GM06990 (cell line): ENCODE data around the gene ERC2.

ENCODE experiments used
- DNase-seq: peaks from one replicate; pipeline ENCODE4 v3.0.0-alpha.2; 2011; ENCODE audit not compliant: insufficient read length; ENCODE audit errors: extremely low read depth
- H3K27me3 ChIP-seq: replicated peaks from 2 replicates; pipeline ENCODE4 v1.6.0; 2011; ENCODE audit warnings: low read length; ENCODE audit not compliant: control insufficient read depth, insufficient read depth
- H3K36me3 ChIP-seq: 2 replicates; pipeline ENCODE4 v1.5.1; 2011; ENCODE audit warnings: low read length; ENCODE audit not compliant: control insufficient read depth, insufficient read depth
- H3K4me3 ChIP-seq: replicated peaks from 2 replicates; pipeline ENCODE4 v1.5.1; 2011; ENCODE audit warnings: low read depth, mild to moderate bottlenecking, control low read depth, low read length
- CTCF ChIP-seq: IDR thresholded peaks from 2 replicates; pipeline ENCODE4 v1.5.1; 2011; ENCODE audit warnings: low read length, control low read depth, mild to moderate bottlenecking, inconsistent platforms; ENCODE audit not compliant: insufficient read depth, poor library complexity, severe bottlenecking

ERC2 gene

GRCh38 chr3:56356808-56357207 is 111.5 kb downstream of the ERC2 start:
- no peaks in the 10 kb centered on the region; the same call in 1 of the 2 replicates for H3K27me3 ChIP-seq
- no peak overlapping the region for H3K4me3 ChIP-seq
- H3K36me3 ChIP-seq = no peaks in the 10 kb centered on the region
- no peak for TF ChIP-seq CTCF
- DNase-seq = no peak

DNA sequence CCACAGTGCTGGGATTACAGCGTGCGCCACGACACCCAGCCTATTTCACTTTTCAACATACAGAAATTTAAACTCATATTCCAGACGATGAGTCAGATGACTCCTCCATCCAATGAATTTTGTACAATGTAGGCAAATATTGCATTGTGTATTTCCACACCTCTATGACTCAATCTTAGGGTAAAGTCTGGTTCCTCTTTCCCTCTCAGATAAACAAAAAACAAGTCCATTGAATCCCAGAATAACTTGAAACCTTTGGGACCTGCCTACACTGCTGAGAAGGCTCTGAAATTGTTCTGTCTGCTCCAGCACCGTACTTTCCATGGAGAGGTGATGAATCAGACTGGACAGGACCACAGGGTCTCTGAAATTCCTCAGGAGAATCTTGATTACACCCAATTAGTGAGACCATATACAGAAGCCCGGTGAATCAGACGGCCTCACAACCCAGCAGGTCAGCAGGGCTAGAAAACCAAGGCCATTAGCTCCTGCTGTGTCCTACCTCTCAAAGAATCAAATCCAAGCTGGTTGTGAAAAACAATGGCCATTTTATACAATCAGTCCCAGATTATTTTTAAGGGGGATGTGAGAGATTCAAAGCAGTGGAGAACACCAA is 112.6 kb downstream of the ERC2 start:
- Histone ChIP-seq H3K27me3 (no peaks in the 10 kb centered on the region), H3K4me3 (no peak overlapping the region), H3K36me3 (no peaks in the 10 kb centered on the region)
- DNase-seq = no peak
- TF ChIP-seq CTCF = no peak

- Histone ChIP-seq H3K4me3 (no peak overlapping the region), H3K27me3 (0 out of 2 replicates have a peak, but pooled peaks cover 1% of the 10 kb centered on the region), H3K36me3 (no peaks in the 10 kb centered on the region)
- DNase-seq = no peak
- TF ChIP-seq CTCF = no peak
Observed at GRCh38 chr3:56351537-56351936, 116.7 kb downstream of the ERC2 start.

GRCh38 chr3:56347219-56347871 is 120.9 kb downstream of the ERC2 start:
- no peak overlapping the region for H3K4me3 ChIP-seq
- TF ChIP-seq CTCF = peak; percentile 64
- no peak for DNase-seq
- 0 out of 2 replicates have a peak, but pooled peaks cover 1% of the 10 kb centered on the region for H3K27me3 ChIP-seq
- no peaks in the 10 kb centered on the region for H3K36me3 ChIP-seq

GRCh38 chr3:56342475-56342874 is 125.8 kb downstream of the ERC2 start:
- H3K36me3 ChIP-seq = no peaks in the 10 kb centered on the region
- no peak overlapping the region for H3K4me3 ChIP-seq
- DNase-seq = no peak
- H3K27me3 ChIP-seq = 0 out of 2 replicates have a peak, but pooled peaks cover under 1% of the 10 kb centered on the region
- TF ChIP-seq CTCF = no peak
